Astrocyte of the spinal cord (primary cell): ENCODE measurements around the gene SOX8.
"Not testable (repeated sequence)": the region's sequence is repeated elsewhere in the genome, so short reads cannot be mapped to it uniquely, and the experiment has no call there.

Experiments
- DNase-seq: peaks from one replicate; pipeline ENCODE4 v3.0.0; 2011; ENCODE audit warnings: low read depth, low spot score
- H3K4me3 ChIP-seq: 2 replicates; pipeline ENCODE4 v1.5.1; 2011; ENCODE audit warnings: low read depth, mild to moderate bottlenecking, low read length, moderate library complexity
- CTCF ChIP-seq: IDR thresholded peaks from 2 replicates; pipeline ENCODE4 v1.5.1; 2012; ENCODE audit warnings: low read depth, mild to moderate bottlenecking, low read length, inconsistent platforms
- in situ Hi-C: cut with HindIII; loops from 2 replicates; pipeline ENCODE4 v1.10.0; 2017; ENCODE audit warnings: low sequenced_read_pairs

Gene SOX8

GRCh38 chr16:1022466-1022865 lies 40.9 kb downstream of the SOX8 start:
- DNase-seq, result no peak
- in situ Hi-C loops, result no loop called here
- no peak for TF ChIP-seq CTCF
- H3K4me3 ChIP-seq, result no peak overlapping the region

- H3K4me3 ChIP-seq, result no peak overlapping the region
- no peak for DNase-seq
- in situ Hi-C loops, result no loop called here
- no peak for TF ChIP-seq CTCF
Measured at GRCh38 chr16:1024138-1024537, 42.6 kb downstream of the SOX8 start.

- H3K4me3 ChIP-seq, in situ Hi-C loops: not testable (repeated sequence)
- DNase-seq, result peak; percentile 16
Measured at GRCh38 chr16:1025183-1025809, 43.7 kb downstream of the SOX8 start.

- in situ Hi-C loops, result no loop called here
- H3K4me3 ChIP-seq, result no peak overlapping the region
- TF ChIP-seq CTCF, result no peak
- no peak for DNase-seq
Measured at GRCh38 chr16:1026057-1026783, 44.6 kb downstream of the SOX8 start.

- no peak for TF ChIP-seq CTCF
- in situ Hi-C loops, result no loop called here
- no peak overlapping the region for H3K4me3 ChIP-seq
- no peak for DNase-seq
Measured at GRCh38 chr16:1026784-1027500, 45.4 kb downstream of the SOX8 start.

GRCh38 chr16:1027501-1027815 lies 45.9 kb downstream of the SOX8 start:
- DNase-seq, result no peak
- TF ChIP-seq CTCF, result no peak
- H3K4me3 ChIP-seq, result no peak overlapping the region
- in situ Hi-C loops, result no loop called here

- in situ Hi-C loops, result no loop called here
- no peak overlapping the region for H3K4me3 ChIP-seq
- TF ChIP-seq CTCF, result no peak
- no peak for DNase-seq
Measured at GRCh38 chr16:1028056-1028455, 46.5 kb downstream of the SOX8 start.
